Measurements from ENCODE around the gene PSKH1.
A peak's percentile ranks its signal among the peaks of the same experiment; 100 is the strongest.

PSKH1 gene

GRCh38 chr16:67847064-67847861 lies 45.8 kb upstream of the PSKH1 start, which contains the start of gene CENPT:
TSS of gene CENPT (minus strand) at chr16:67847693. CDS start at chr16:67833859, 13,834 bp downstream.
- H3K4me3 ChIP-seq (ENCODE audit: low read depth, low read length): peak within 1 kb of the TSS; percentile 80
- TF ChIP-seq CTCF (IDR thresholded peaks at IDR 0.05; ENCODE audit: borderline replicate concordance, insufficient read depth, low read depth, low read length): no peak

GRCh38 chr16:67848118-67848517 lies 44.9 kb upstream of the PSKH1 start:
- no peak for TF ChIP-seq CTCF (IDR thresholded peaks at IDR 0.05; ENCODE audit: borderline replicate concordance, insufficient read depth, low read depth, low read length)
- peak overlapping the region; percentile 80 for H3K4me3 ChIP-seq (ENCODE audit: low read depth, low read length)

GRCh38 chr16:67853670-67854069 lies 39.4 kb upstream of the PSKH1 start:
- no peak overlapping the region for H3K4me3 ChIP-seq (ENCODE audit: low read depth, low read length)
- no peak for TF ChIP-seq CTCF (IDR thresholded peaks at IDR 0.05; ENCODE audit: borderline replicate concordance, insufficient read depth, low read depth, low read length)

- no peak overlapping the region for H3K4me3 ChIP-seq (ENCODE audit: low read depth, low read length)
- TF ChIP-seq CTCF (IDR thresholded peaks at IDR 0.05; ENCODE audit: borderline replicate concordance, insufficient read depth, low read depth, low read length): no peak
These were observed 37.3 kb upstream of the PSKH1 start for GRCh38 chr16:67855789-67856188.

GRCh38 chr16:67856927-67857546 lies 36.0 kb upstream of the PSKH1 start:
- no peak for TF ChIP-seq CTCF (IDR thresholded peaks at IDR 0.05; ENCODE audit: borderline replicate concordance, insufficient read depth, low read depth, low read length)
- no peak overlapping the region for H3K4me3 ChIP-seq (ENCODE audit: low read depth, low read length)

- H3K4me3 ChIP-seq (ENCODE audit: low read depth, low read length): no peak overlapping the region
- no peak for TF ChIP-seq CTCF (IDR thresholded peaks at IDR 0.05; ENCODE audit: borderline replicate concordance, insufficient read depth, low read depth, low read length)
These were observed 35.4 kb upstream of the PSKH1 start for GRCh38 chr16:67857547-67858233.
